ENCODE results near the gene AQP12B. TPM values are rescaled to one million over a fixed set of nuclear protein-coding genes. Genes with fewer than 3 reads are reported as not detected.

AQP12B gene
- total and polyA plus RNA-seq, 9 donors: 0.18 to 0.36 TPM; not detected in 7

- Histone ChIP-seq H3K9me3 (peaks cover 0 to 3% of the 10 kb centered on the region in 2 donors), H3K27me3 (no peaks in the 10 kb centered on the region), H3K4me3 (no peak overlapping the region), H3K4me1 (ENCODE audit: insufficient read depth) (no peaks in the 10 kb centered on the region), H3K27ac (no peak overlapping the region), H3K36me3 (no peaks in the 10 kb centered on the region)
- DNase-seq: no peak
- WGBS, 3 donors: 72 to 83% (median 76%) methylated on average over 6 of the region's 6 CpGs
- TF ChIP-seq EP300 (IDR thresholded peaks at IDR 0.05): no peak
- intact Hi-C loops (cut with DNase I): no loop called here
Measured at GRCh38 chr2:240648155-240648649, 34.5 kb downstream of the AQP12B start.

- no peak for TF ChIP-seq EP300 (IDR thresholded peaks at IDR 0.05)
- TF ChIP-seq POLR2A (IDR thresholded peaks at IDR 0.05): no peak
- no peak for TF ChIP-seq CTCF (IDR thresholded peaks at IDR 0.05)
Measured at GRCh38 chr2:240647503-240648154, 35.1 kb downstream of the AQP12B start.

GRCh38 chr2:240646900-240647502 is 35.7 kb downstream of the AQP12B start:
- no peaks in the 10 kb centered on the region for H3K36me3 ChIP-seq
- no peak overlapping the region for H3K4me3 ChIP-seq
- intact Hi-C loops (cut with DNase I): no loop called here
- H3K27me3 ChIP-seq: no peaks in the 10 kb centered on the region
- peaks cover 0 to 3% of the 10 kb centered on the region in 2 donors for H3K9me3 ChIP-seq
- H3K27ac ChIP-seq: no peak overlapping the region
- WGBS, 3 donors: 68 to 71% (median 69%) methylated on average over 30 of the region's 30 CpGs
- no peak for DNase-seq
- no peaks in the 10 kb centered on the region for H3K4me1 ChIP-seq (ENCODE audit: insufficient read depth)
- no peak for TF ChIP-seq CTCF (IDR thresholded peaks at IDR 0.05)
- no peak for TF ChIP-seq EP300 (IDR thresholded peaks at IDR 0.05)
- no peak for TF ChIP-seq POLR2A (IDR thresholded peaks at IDR 0.05)

More at GRCh38 chr2:240647503-240648154, 35.1 kb downstream of the AQP12B start:
- 65 to 73% (median 69%) methylated on average over 22 of the region's 22 CpGs for WGBS, 3 donors
- intact Hi-C loops (cut with DNase I): no loop called here
- Histone ChIP-seq H3K27me3 (no peaks in the 10 kb centered on the region), H3K36me3 (no peaks in the 10 kb centered on the region), H3K9me3 (peaks cover 0 to 3% of the 10 kb centered on the region in 2 donors), H3K4me1 (ENCODE audit: insufficient read depth) (no peaks in the 10 kb centered on the region), H3K27ac (no peak overlapping the region), H3K4me3 (no peak overlapping the region)
- DNase-seq: no peak

- peak in 1 of 5 donors; percentile 26 for DNase-seq
- no peak overlapping the region for H3K27ac ChIP-seq
- no peak overlapping the region for H3K4me3 ChIP-seq
- no peaks in the 10 kb centered on the region for H3K4me1 ChIP-seq (ENCODE audit: insufficient read depth)
- H3K27me3 ChIP-seq: no peaks in the 10 kb centered on the region
- peaks cover 0 to 2% of the 10 kb centered on the region in 2 donors for H3K9me3 ChIP-seq
- no peaks in the 10 kb centered on the region for H3K36me3 ChIP-seq
- 75 to 86% (median 82%) methylated on average over 34 to 36 of the region's 36 CpGs for WGBS, 3 donors
- intact Hi-C loops (cut with DNase I): no loop called here
- no peak for TF ChIP-seq EP300 (IDR thresholded peaks at IDR 0.05)
- no peak for TF ChIP-seq POLR2A (IDR thresholded peaks at IDR 0.05)
- no peak for TF ChIP-seq CTCF (IDR thresholded peaks at IDR 0.05)
Measured at GRCh38 chr2:240646176-240646899, 36.3 kb downstream of the AQP12B start.

Measured in ovary (tissue), 9 donors.